ENCODE results near the gene TLCD3A. TPM values are rescaled to one million over a fixed set of nuclear protein-coding genes. Genes with fewer than 3 reads are reported as not detected.

The TLCD3A gene
- total and polyA plus RNA-seq, 9 of the 15 experiments (the other 6 are each of a cell fraction or from before 2014, with no cell fraction given), result 1.3 to 13.5 (median 7.3) TPM

GRCh38 chr17:781805-782731 lies 49.7 kb downstream of the TLCD3A start, which contains the start of the genes GLOD4 and MRM3 (continued):
- TF ChIP-seq GABPB2 (CRISPR knock-in tag; conservative IDR thresholded peaks at IDR 0.05), result no peak
- TF ChIP-seq MED1 (CRISPR knock-in tag; IDR thresholded peaks at IDR 0.05; ENCODE audit: borderline replicate concordance), result no peak
- no peak for TF ChIP-seq KDM2B (CRISPR knock-in tag; IDR thresholded peaks at IDR 0.05)
- no peak for TF ChIP-seq ZNF695 (CRISPR knock-in tag; IDR thresholded peaks at IDR 0.05)
- no peak for TF ChIP-seq NFIX (CRISPR knock-in tag; IDR thresholded peaks at IDR 0.05; ENCODE audit: low read depth)
- no peak for TF ChIP-seq TARDBP (IDR thresholded peaks at IDR 0.05)
- no peak for TF ChIP-seq NFE2 (IDR thresholded peaks at IDR 0.05; ENCODE audit: low read depth)
- TF ChIP-seq, protein P1, sequence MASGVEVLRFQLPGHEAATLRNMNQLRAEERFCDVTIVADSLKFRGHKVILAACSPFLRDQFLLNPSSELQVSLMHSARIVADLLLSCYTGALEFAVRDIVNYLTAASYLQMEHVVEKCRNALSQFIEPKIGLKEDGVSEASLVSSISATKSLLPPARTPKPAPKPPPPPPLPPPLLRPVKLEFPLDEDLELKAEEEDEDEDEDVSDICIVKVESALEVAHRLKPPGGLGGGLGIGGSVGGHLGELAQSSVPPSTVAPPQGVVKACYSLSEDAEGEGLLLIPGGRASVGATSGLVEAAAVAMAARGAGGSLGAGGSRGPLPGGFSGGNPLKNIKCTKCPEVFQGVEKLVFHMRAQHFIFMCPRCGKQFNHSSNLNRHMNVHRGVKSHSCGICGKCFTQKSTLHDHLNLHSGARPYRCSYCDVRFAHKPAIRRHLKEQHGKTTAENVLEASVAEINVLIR (CRISPR knock-in tag; IDR thresholded peaks at IDR 0.05), result peak; percentile 99
- TF ChIP-seq RBBP5 (IDR thresholded peaks at IDR 0.05; ENCODE audit: borderline replicate concordance, insufficient read depth, low read length, poor library complexity, severe bottlenecking), result peak; percentile 99
- no peak for TF ChIP-seq PTRF (tag; IDR thresholded peaks at IDR 0.05)

Data from K562 (cell line).